HepG2 (cell line): ENCODE data around the gene STK38L. TPM values are rescaled to one million over a fixed set of nuclear protein-coding genes. Genes with fewer than 3 reads are reported as not detected.

Source experiments
- ATRX ChIP-seq: sonication (generic); formaldehyde crosslinking; IDR thresholded peaks from 2 replicates; pipeline ENCODE4 v1.4.0; 2020; ENCODE audit warnings: missing genetic modification reagents, borderline replicate concordance
- DR1 ChIP-seq: sonication (generic); formaldehyde crosslinking; IDR thresholded peaks from 2 replicates; pipeline ENCODE4 v1.8.0; 2021; ENCODE audit warnings: mild to moderate bottlenecking, missing genetic modification reagents, inconsistent platforms
- GTF3A ChIP-seq: sonication (generic); formaldehyde crosslinking; conservative IDR thresholded peaks from 2 replicates; pipeline ENCODE4 v1.4.0; 2020; ENCODE audit warnings: mild to moderate bottlenecking, missing genetic modification reagents
- HDAC6 ChIP-seq: fragments of 200-600 bp; sonication (generic); IDR thresholded peaks from 2 replicates; pipeline ENCODE4 v1.7.0; 2017; ENCODE audit warnings: mild to moderate bottlenecking, antibody characterized with exemption, low read length, low read depth
- HIVEP1 ChIP-seq: sonication (generic); formaldehyde crosslinking; IDR thresholded peaks from 2 replicates; pipeline ENCODE4 v1.4.0; 2020; ENCODE audit warnings: mild to moderate bottlenecking, missing genetic modification reagents
- HMGXB4 ChIP-seq, 2 experiments: sonication (generic) in 1 of 2; formaldehyde crosslinking in 1 of 2; IDR thresholded peaks; 2 replicates each; pipeline versions ENCODE4 v1.4.0 to v1.6.1; 2018 to 2020; ENCODE audit warnings: missing genetic modification reagents in 2 of 2, borderline replicate concordance in 1 of 2, low read depth in 1 of 2, mild to moderate bottlenecking in 1 of 2, missing biosample characterization in 1 of 2
- HOXA5 ChIP-seq: sonication (generic); formaldehyde crosslinking; IDR thresholded peaks from 2 replicates; pipeline ENCODE4 v1.4.0; 2020; ENCODE audit warnings: missing genetic modification reagents
- KMT2B ChIP-seq: IDR thresholded peaks from 2 replicates; pipeline ENCODE4 v1.6.1; 2016; ENCODE audit warnings: missing genetic modification reagents, missing compliant biosample characterization
- MXD3 ChIP-seq: IDR thresholded peaks from 2 replicates; pipeline ENCODE4 v1.6.1; 2016; ENCODE audit warnings: mild to moderate bottlenecking, missing biosample characterization, missing genetic modification reagents
- NFATC3 ChIP-seq: sonication (generic); formaldehyde crosslinking; IDR thresholded peaks from 2 replicates; pipeline ENCODE4 v1.5.1; 2020; ENCODE audit warnings: mild to moderate bottlenecking, missing genetic modification reagents
- SAP130 ChIP-seq: IDR thresholded peaks from 2 replicates; pipeline ENCODE4 v1.6.1; 2016; ENCODE audit warnings: low read depth
- SIX1 ChIP-seq: sonication (generic); formaldehyde crosslinking; IDR thresholded peaks from 2 replicates; pipeline ENCODE4 v1.4.0; 2020; ENCODE audit warnings: missing genetic modification reagents, borderline replicate concordance
- SYNCRIP ChIP-seq: fragments of 200-400 bp; formaldehyde crosslinking; IDR thresholded peaks from 2 replicates; pipeline ENCODE4 v1.6.1; 2018; ENCODE audit warnings: mild to moderate bottlenecking, low read depth, low read length; ENCODE audit not compliant: insufficient read depth
- TEAD3 ChIP-seq: optimal IDR thresholded peaks from 2 replicates; pipeline ENCODE3; 2016; ENCODE audit warnings: borderline replicate concordance
- TFAP4 ChIP-seq: sonication (generic); IDR thresholded peaks from 2 replicates; pipeline ENCODE4 v1.6.1; 2016; ENCODE audit warnings: low read depth, borderline replicate concordance
- ZBTB7B ChIP-seq: sonication (generic); formaldehyde crosslinking; IDR thresholded peaks from 2 replicates; pipeline ENCODE4 v1.4.0; 2020; ENCODE audit warnings: missing genetic modification reagents
- ZFP90 ChIP-seq: sonication (generic); formaldehyde crosslinking; IDR thresholded peaks from 2 replicates; pipeline ENCODE4 v1.8.0; 2022; ENCODE audit warnings: missing genetic modification reagents, mild to moderate bottlenecking, inconsistent platforms, borderline replicate concordance
- ZNF264 ChIP-seq: sonication (generic); formaldehyde crosslinking; IDR thresholded peaks from 2 replicates; pipeline ENCODE4 v1.4.0; 2020; ENCODE audit warnings: missing genetic modification reagents
- ZNF496 ChIP-seq: sonication (generic); formaldehyde crosslinking; IDR thresholded peaks from 2 replicates; pipeline ENCODE4 v1.8.1; 2023; ENCODE audit warnings: mild to moderate bottlenecking, moderate library complexity, missing genetic modification reagents; ENCODE audit not compliant: insufficient replicate concordance
- ZNF589 ChIP-seq: sonication (generic); formaldehyde crosslinking; conservative IDR thresholded peaks from 2 replicates; pipeline ENCODE4 v1.8.0; 2022; ENCODE audit warnings: mild to moderate bottlenecking, moderate library complexity, missing genetic modification reagents
- ZNF674 ChIP-seq: sonication (generic); formaldehyde crosslinking; IDR thresholded peaks from 2 replicates; pipeline ENCODE4 v1.5.0; 2020; ENCODE audit warnings: low read depth, mild to moderate bottlenecking, missing genetic modification reagents
- ZNF772 ChIP-seq: sonication (generic); formaldehyde crosslinking; IDR thresholded peaks from 2 replicates; pipeline ENCODE4 v1.5.0; 2020; ENCODE audit warnings: mild to moderate bottlenecking, missing genetic modification reagents
- polyA plus RNA-seq, 8 experiments: library from polyadenylated mRNA; depleted of rRNA in 3 of 8; stranded (reverse) in 7 of 8; unstranded in 1 of 8; fragments of >200 nt; fragmentation: Illumina TruSeq in 4 of 8; extraction: Trizol in 4 of 8; gene quantifications; 2 replicates each; pipeline versions ENCODE4 v1.2.1 to v1.2.3, GENCODE V29; 2011 to 2016; ENCODE audit warnings: low read depth in 4 of 8, missing spikeins in 1 of 8, mixed read lengths in 1 of 8; ENCODE audit not compliant: insufficient read depth in 1 of 8
- total RNA-seq, 5 experiments: library from RNA; depleted of rRNA; stranded (reverse); fragments of >200 nt; fragmentation: Illumina TruSeq; extraction: Trizol; gene quantifications; 2 replicates each; pipeline ENCODE4 v1.2.3, GENCODE V29; 2016; ENCODE audit warnings: low read depth in 1 of 5
- TF ChIP-seq, protein P1 (sequence below): sonication (generic); formaldehyde crosslinking; IDR thresholded peaks from 2 replicates; pipeline ENCODE4 v1.5.1; 2020; ENCODE audit warnings: mild to moderate bottlenecking, missing genetic modification reagents, moderate library complexity
- TF ChIP-seq, protein P2 (sequence below): sonication (generic); formaldehyde crosslinking; IDR thresholded peaks from 2 replicates; pipeline ENCODE4 v1.8.0; 2022; ENCODE audit warnings: mild to moderate bottlenecking, missing genetic modification reagents, moderate library complexity

The STK38L gene
- total and polyA plus RNA-seq, 2 of the 13 experiments (the other 11 are each of a cell fraction or from before 2014, with no cell fraction given): 6.1 to 26.4 TPM

- TF ChIP-seq, protein P1, sequence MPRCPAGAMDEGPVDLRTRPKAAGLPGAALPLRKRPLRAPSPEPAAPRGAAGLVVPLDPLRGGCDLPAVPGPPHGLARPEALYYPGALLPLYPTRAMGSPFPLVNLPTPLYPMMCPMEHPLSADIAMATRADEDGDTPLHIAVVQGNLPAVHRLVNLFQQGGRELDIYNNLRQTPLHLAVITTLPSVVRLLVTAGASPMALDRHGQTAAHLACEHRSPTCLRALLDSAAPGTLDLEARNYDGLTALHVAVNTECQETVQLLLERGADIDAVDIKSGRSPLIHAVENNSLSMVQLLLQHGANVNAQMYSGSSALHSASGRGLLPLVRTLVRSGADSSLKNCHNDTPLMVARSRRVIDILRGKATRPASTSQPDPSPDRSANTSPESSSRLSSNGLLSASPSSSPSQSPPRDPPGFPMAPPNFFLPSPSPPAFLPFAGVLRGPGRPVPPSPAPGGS (CRISPR knock-in tag): peak; percentile 82
- no peak for TF ChIP-seq HDAC6
- no peak for TF ChIP-seq ZNF589 (CRISPR knock-in tag)
- TF ChIP-seq, protein P2, sequence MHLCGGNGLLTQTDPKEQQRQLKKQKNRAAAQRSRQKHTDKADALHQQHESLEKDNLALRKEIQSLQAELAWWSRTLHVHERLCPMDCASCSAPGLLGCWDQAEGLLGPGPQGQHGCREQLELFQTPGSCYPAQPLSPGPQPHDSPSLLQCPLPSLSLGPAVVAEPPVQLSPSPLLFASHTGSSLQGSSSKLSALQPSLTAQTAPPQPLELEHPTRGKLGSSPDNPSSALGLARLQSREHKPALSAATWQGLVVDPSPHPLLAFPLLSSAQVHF (CRISPR knock-in tag): no peak
- peak in 1 of 2 experiments; percentile 42; a peak in 3 of 4 replicates for TF ChIP-seq HMGXB4 (CRISPR knock-in tag; IDR thresholded peaks at IDR 0.05; ENCODE audit: borderline replicate concordance in 1 of 2, low read depth in 1 of 2)
- TF ChIP-seq ZNF674 (CRISPR knock-in tag): no peak
- TF ChIP-seq TFAP4: no peak
- 0 out of 2 replicates have a peak, but pooled peaks have one; percentile 14 for TF ChIP-seq HOXA5 (CRISPR knock-in tag)
- TF ChIP-seq ZNF496 (CRISPR knock-in tag): no peak
- TF ChIP-seq ZNF772: no peak
- TF ChIP-seq SIX1 (CRISPR knock-in tag): peak; percentile 75; the same call in 1 of the 2 replicates
- TF ChIP-seq NFATC3 (CRISPR knock-in tag): 0 out of 2 replicates have a peak, but pooled peaks have one; percentile 24
- no peak for TF ChIP-seq ATRX (CRISPR knock-in tag)
- TF ChIP-seq KMT2B (CRISPR knock-in tag): no peak
- TF ChIP-seq HIVEP1 (CRISPR knock-in tag): no peak
- peak; percentile 69 for TF ChIP-seq SAP130 (CRISPR knock-in tag)
- TF ChIP-seq GTF3A (CRISPR knock-in tag): 0 out of 2 replicates have a peak, but pooled peaks have one; percentile 25
- TF ChIP-seq DR1 (CRISPR knock-in tag): peak; percentile 99
- no peak for TF ChIP-seq SYNCRIP
- no peak for TF ChIP-seq ZNF264 (CRISPR knock-in tag)
- no peak for TF ChIP-seq ZFP90 (CRISPR knock-in tag)
- peak; percentile 24 for TF ChIP-seq TEAD3 (CRISPR knock-in tag)
- peak; percentile 55; the same call in 1 of the 2 replicates for TF ChIP-seq MXD3 (CRISPR knock-in tag)
- no peak for TF ChIP-seq ZBTB7B
Measured at GRCh38 chr12:27213830-27214787, 30.0 kb upstream of the STK38L start (continued).
